ENCODE data around the gene RSBN1L. TPM values are rescaled to one million over a fixed set of nuclear protein-coding genes. Genes with fewer than 3 reads are reported as not detected.

The RSBN1L gene
- total and polyA plus RNA-seq, 2 donors (not counting 1 experiment from before 2014, with no cell fraction given), result 12.0 to 19.7 TPM

GRCh38 chr7:77664715-77665114 lies 31.5 kb upstream of the RSBN1L start:
- Histone ChIP-seq H3K27ac (ENCODE audit: insufficient read depth, low read length) (no peak overlapping the region), H3K36me3 (ENCODE audit: control insufficient read depth, insufficient read depth, low read length) (no peaks in the 10 kb centered on the region), H3K27me3 (ENCODE audit: control insufficient read depth, insufficient read depth, low read length) (no peaks in the 10 kb centered on the region), H3K9me3 (ENCODE audit: control insufficient read depth, insufficient read depth, low read depth, low read length) (no peaks in the 10 kb centered on the region), H3K4me3 (replicated peaks in 1 of 4; ENCODE audit: control extremely low read depth in 1 of 4, insufficient read depth in 1 of 4, low read depth in 3 of 4, low read length in 4 of 4) (no peak overlapping the region), H3K79me2 (ENCODE audit: control insufficient read depth, insufficient read depth, low read length) (no peaks in the 10 kb centered on the region), H3K9ac (ENCODE audit: insufficient read depth, low read length) (no peak overlapping the region), H2AFZ (ENCODE audit: low read length) (no peak overlapping the region), H3K4me2 (ENCODE audit: extremely low read depth, insufficient read depth, low read length) (no peak overlapping the region), H3K4me1 (ENCODE audit: control insufficient read depth, extremely low read depth, insufficient read depth, low read length) (peaks cover 2% of the 10 kb centered on the region), H4K20me1 (ENCODE audit: control insufficient read depth, extremely low read depth, insufficient read depth, low read length) (no peaks in the 10 kb centered on the region)
- no peak for TF ChIP-seq EZH2 (IDR thresholded peaks at IDR 0.05; ENCODE audit: low read length, missing control alignments)
- TF ChIP-seq, protein P1, sequence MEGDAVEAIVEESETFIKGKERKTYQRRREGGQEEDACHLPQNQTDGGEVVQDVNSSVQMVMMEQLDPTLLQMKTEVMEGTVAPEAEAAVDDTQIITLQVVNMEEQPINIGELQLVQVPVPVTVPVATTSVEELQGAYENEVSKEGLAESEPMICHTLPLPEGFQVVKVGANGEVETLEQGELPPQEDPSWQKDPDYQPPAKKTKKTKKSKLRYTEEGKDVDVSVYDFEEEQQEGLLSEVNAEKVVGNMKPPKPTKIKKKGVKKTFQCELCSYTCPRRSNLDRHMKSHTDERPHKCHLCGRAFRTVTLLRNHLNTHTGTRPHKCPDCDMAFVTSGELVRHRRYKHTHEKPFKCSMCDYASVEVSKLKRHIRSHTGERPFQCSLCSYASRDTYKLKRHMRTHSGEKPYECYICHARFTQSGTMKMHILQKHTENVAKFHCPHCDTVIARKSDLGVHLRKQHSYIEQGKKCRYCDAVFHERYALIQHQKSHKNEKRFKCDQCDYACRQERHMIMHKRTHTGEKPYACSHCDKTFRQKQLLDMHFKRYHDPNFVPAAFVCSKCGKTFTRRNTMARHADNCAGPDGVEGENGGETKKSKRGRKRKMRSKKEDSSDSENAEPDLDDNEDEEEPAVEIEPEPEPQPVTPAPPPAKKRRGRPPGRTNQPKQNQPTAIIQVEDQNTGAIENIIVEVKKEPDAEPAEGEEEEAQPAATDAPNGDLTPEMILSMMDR (conservative IDR thresholded peaks at IDR 0.05 in 1 of 2, IDR thresholded peaks at IDR 0.05 in 1 of 2; ENCODE audit: low read depth in 1 of 2, low read length in 2 of 2), result no peak
- no peak for DNase-seq (ENCODE audit: low read depth in 2 of 2)

- Histone ChIP-seq H3K27me3 (ENCODE audit: control insufficient read depth, insufficient read depth, low read length) (no peaks in the 10 kb centered on the region), H3K4me3 (replicated peaks in 1 of 4; ENCODE audit: control extremely low read depth in 1 of 4, insufficient read depth in 1 of 4, low read depth in 3 of 4, low read length in 4 of 4) (no peak overlapping the region), H3K9ac (ENCODE audit: insufficient read depth, low read length) (no peak overlapping the region), H2AFZ (ENCODE audit: low read length) (no peak overlapping the region), H3K9me3 (ENCODE audit: control insufficient read depth, insufficient read depth, low read depth, low read length) (no peaks in the 10 kb centered on the region), H3K4me2 (ENCODE audit: extremely low read depth, insufficient read depth, low read length) (no peak overlapping the region), H3K27ac (ENCODE audit: insufficient read depth, low read length) (no peak overlapping the region), H4K20me1 (ENCODE audit: control insufficient read depth, extremely low read depth, insufficient read depth, low read length) (no peaks in the 10 kb centered on the region), H3K4me1 (ENCODE audit: control insufficient read depth, extremely low read depth, insufficient read depth, low read length) (peaks cover 2% of the 10 kb centered on the region), H3K36me3 (ENCODE audit: control insufficient read depth, insufficient read depth, low read length) (no peaks in the 10 kb centered on the region), H3K79me2 (ENCODE audit: control insufficient read depth, insufficient read depth, low read length) (no peaks in the 10 kb centered on the region)
- TF ChIP-seq EZH2 (IDR thresholded peaks at IDR 0.05; ENCODE audit: low read length, missing control alignments), result no peak
- TF ChIP-seq, protein P1 (conservative IDR thresholded peaks at IDR 0.05 in 1 of 2, IDR thresholded peaks at IDR 0.05 in 1 of 2; ENCODE audit: low read depth in 1 of 2, low read length in 2 of 2), result no peak
- DNase-seq (ENCODE audit: low read depth in 2 of 2), result peak in 1 of 2 donors; percentile 19
These were observed 31.1 kb upstream of the RSBN1L start for GRCh38 chr7:77665161-77665560.

DNA sequence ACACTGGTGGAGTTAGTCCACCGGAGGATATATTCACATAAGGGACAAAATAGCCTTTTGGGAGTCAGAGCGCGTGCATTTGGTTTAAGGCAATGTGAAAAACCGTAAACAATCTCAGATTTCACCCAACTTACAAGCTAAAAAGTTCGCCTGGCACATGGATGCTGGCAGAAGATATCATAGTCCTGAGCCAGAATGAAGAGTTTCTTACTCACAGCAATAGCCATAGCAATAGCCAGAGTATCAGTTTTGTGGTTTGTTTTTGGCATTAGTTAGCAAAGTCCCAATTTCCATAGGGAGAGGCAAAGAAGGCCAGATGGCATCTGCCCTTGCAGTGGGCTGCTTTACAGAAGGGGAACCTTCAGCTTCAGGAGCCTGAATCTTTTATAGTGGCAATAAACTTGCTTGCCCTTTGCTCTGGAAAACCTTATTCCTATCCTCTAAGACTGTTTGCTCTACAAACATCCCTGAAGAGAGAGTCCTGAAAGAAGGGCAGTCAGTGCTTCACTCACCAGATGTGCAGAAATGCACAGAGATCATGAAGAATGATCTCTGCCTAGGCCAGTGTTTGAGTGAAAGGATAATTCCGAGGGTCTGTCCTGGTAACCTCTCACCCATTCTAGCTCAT lies 28.7 kb upstream of the RSBN1L start:
- Histone ChIP-seq H2AFZ (ENCODE audit: low read length) (no peak overlapping the region), H3K27ac (ENCODE audit: insufficient read depth, low read length) (no peak overlapping the region), H3K4me1 (ENCODE audit: control insufficient read depth, extremely low read depth, insufficient read depth, low read length) (peaks cover 2% of the 10 kb centered on the region), H3K4me3 (replicated peaks in 1 of 4; ENCODE audit: control extremely low read depth in 1 of 4, insufficient read depth in 1 of 4, low read depth in 3 of 4, low read length in 4 of 4) (no peak overlapping the region), H4K20me1 (ENCODE audit: control insufficient read depth, extremely low read depth, insufficient read depth, low read length) (no peaks in the 10 kb centered on the region), H3K79me2 (ENCODE audit: control insufficient read depth, insufficient read depth, low read length) (no peaks in the 10 kb centered on the region), H3K9ac (ENCODE audit: insufficient read depth, low read length) (no peak overlapping the region), H3K36me3 (ENCODE audit: control insufficient read depth, insufficient read depth, low read length) (no peaks in the 10 kb centered on the region), H3K27me3 (ENCODE audit: control insufficient read depth, insufficient read depth, low read length) (no peaks in the 10 kb centered on the region), H3K9me3 (ENCODE audit: control insufficient read depth, insufficient read depth, low read depth, low read length) (no peaks in the 10 kb centered on the region), H3K4me2 (ENCODE audit: extremely low read depth, insufficient read depth, low read length) (no peak overlapping the region)
- TF ChIP-seq, protein P1 (conservative IDR thresholded peaks at IDR 0.05 in 1 of 2, IDR thresholded peaks at IDR 0.05 in 1 of 2; ENCODE audit: low read depth in 1 of 2, low read length in 2 of 2), result no peak
- no peak for TF ChIP-seq EZH2 (IDR thresholded peaks at IDR 0.05; ENCODE audit: low read length, missing control alignments)
- peak; percentile 24 to 62 for DNase-seq (ENCODE audit: low read depth in 2 of 2)

Measured in fibroblast of lung (primary cell).